Limb (tissue), 2 donors: ENCODE measurements around the gene NKAIN2.

Experiments
- DNase-seq, 2 donors: peaks; one replicate each; pipeline ENCODE4 v3.0.0-alpha.2; 2016; ENCODE audit errors: extremely low spot score in 2 of 2

Gene NKAIN2

GRCh38 chr6:124753001-124753400 lies 949.3 kb downstream of the NKAIN2 start:
- no peak for DNase-seq

- DNase-seq, result no peak
Measured at GRCh38 chr6:124753562-124754105, 950.0 kb downstream of the NKAIN2 start.

DNA sequence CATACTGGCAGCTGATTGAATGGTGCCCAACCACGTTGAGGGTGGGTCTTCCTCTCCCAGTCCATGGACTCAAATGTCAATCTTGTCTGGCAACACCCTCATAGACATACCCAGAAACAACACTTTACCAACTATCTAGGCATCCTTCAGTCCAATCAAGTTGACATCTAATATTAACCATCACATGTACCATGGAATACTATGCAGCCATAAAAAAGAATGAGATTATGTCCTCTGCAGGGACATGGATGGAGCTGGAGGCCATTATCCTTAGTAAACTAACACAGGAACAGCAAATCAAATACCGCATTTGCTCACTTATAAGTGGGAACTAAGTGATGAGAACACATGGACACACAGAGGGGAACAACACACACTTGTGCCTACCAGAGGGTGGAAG lies 951.7 kb downstream of the NKAIN2 start:
- no peak for DNase-seq

- DNase-seq, result no peak
Measured at GRCh38 chr6:124757560-124757959, 953.9 kb downstream of the NKAIN2 start.

GRCh38 chr6:124758663-124759062 lies 955.0 kb downstream of the NKAIN2 start:
- DNase-seq, result no peak

DNA sequence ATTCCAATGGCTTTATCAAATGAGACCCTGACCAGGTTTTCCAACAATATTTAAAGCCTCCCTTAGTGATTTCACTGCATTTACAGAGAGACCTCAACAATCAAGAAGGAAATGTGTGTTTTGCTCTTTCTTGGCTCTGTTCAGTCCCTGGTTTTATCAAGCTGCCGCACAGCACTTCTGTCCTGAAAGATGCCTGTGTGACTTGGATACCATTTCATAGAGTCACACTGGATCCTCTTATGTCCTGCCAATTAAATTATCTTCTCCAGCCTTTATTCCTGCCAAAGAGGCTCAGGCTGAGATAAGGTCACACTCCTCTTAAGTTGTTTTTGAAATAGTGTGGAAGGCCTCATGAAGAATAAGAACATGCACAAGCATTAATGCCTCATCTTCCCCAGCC lies 961.6 kb downstream of the NKAIN2 start:
- DNase-seq, result no peak

GRCh38 chr6:124768224-124768623 lies 964.6 kb downstream of the NKAIN2 start:
- no peak for DNase-seq

DNA sequence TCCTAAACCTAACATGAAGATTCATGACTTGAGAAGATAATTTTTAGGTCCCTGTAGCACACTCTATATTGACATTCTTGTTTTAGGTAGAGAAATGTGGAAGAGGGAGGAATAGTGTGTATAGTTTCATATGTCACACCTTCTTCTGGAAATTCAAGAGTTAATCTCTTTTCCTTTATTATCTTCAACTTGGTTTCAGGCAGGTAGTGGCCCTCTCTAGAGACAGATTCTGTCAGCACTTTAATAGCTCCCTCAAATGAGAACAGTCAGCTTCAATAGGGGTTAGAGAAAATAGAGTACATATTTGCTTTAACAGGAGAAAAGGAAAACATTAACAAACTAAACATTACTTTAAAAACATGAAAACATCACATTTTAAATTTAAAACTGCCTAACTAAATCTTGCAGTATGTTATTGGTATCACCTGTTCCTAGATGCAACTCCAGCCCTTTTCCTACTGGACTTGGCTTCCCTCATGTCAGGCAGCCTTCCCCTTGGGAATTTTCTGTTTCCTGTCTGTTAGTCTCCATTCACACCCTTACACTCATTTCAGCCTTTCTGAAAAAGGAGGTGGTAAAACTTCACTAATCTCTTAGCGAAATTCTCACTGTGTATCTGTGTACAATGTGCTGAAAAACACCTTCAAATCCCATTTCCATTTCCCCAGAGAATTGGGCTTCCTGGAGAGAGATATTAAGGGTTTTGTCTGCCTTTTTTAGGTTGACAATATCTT lies 966.3 kb downstream of the NKAIN2 start:
- DNase-seq, result no peak

DNA sequence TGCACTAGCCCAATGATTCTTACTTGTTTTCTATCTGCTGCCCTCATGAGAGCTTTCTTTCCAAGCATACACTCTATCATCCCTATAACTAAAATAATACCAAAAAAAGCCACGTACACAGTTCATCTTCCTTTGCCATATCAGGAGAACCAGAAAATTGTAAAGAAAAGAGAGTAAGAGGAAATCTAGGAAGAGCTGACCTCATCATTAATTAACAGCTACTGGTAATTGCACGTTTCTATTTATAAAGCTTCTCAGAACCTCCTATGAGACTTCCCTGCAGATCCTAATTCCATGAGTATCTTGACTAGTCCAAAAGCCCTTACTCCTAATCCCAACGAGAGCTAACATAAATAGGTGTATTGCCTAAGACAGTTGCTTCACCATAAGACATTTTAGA lies 967.1 kb downstream of the NKAIN2 start:
- DNase-seq, result no peak

DNA sequence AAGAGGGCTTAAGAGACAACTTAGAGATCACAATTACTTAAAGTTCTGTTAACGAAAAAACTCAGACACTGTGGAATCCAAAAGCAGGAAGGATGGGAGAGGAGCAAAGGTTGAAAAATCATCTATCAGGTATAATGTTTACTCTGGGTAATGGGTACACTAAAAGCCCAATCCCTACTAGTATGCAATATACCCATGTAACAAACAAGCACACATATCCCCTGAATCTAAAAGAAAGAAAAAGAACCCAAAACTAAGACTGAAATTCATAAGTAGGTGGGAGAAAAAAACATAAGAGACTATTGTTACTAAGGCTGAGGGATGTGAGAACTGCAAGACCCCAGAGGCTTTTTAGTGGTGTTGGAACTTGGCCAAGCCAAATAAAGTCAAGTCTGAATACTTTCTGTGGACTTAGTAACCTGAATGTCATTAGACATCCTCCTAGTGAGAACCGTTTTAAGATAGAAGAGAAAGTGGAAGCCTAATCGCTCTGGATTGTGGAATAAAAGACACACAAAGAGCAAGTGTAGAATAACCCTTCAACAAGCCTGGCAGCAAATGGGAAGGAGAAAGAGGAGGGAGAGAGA lies 969.2 kb downstream of the NKAIN2 start:
- DNase-seq, result no peak

DNA sequence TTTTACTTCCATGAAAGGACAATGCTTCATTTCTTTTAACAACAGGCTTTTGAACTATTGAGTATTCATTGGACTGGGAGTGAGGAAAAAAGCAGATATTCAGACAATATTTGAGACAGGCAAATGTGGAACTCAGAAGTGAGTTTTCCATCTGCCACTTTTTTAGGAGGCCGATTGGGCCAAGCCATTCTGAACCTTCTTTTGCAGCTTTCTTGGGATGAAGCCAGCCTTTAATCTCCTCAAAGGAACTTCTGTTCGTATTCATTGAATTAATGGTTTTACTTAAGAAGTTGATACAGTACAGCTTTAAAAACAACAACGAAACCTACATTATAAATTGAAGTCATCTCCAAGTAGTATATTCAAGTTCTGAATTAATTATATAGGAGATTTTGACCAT lies 971.5 kb downstream of the NKAIN2 start:
- no peak for DNase-seq

DNA sequence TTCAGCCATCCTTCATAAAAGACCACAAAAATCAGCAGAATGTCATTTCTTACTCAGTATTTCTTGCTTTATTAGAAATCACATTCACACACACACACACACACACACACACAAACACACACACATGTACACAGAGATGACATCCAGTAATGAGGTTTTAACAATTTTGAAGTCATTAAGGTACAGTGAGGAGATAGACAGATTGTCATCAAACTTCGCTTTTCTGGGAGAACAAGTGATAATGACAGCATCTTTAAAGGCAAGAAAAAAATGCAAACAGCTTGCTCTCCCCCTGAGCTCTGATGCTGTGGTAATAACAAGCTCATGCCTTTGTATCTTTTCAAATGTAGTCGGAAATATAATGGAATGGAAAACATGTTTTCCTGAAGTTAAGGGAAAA lies 974.2 kb downstream of the NKAIN2 start:
- no peak for DNase-seq

DNA sequence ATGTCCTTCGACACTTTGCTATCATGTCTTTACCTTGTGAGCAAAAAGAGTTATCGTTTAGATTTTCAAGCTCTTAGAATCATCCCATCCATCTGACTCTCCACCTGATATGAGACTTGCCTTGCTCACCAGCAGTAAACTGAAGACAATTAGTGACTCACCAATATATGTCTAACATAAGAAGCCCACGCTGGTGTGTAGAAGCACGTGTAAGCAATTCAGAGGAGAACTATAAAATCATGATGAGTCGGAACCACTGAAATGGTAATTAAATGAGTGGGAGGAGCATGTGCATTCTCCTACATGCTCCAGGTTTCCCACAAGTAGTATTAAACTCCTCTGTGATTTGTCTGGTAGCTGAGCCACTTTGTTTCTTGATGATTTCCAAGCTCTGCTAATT lies 977.0 kb downstream of the NKAIN2 start:
- DNase-seq, result no peak

DNA sequence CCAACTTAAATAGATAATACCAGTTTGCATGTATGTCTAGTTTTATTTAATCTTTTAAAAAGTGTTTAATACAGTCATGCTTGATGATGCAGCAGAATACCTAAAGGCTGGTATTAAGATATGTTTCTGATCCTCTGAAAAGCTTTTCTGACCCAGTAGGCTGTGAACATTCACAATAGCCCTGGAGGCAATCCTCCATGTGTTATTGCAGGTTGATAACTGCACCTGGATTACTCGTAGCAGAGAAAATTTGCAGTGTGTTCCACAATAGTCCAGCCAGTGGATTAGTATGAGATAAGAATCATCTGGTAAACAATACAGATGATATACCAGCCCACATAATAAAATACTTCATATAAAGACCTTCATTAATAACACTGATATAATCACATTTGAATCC lies 979.7 kb downstream of the NKAIN2 start:
- no peak for DNase-seq

GRCh38 chr6:124791156-124791555 lies 987.5 kb downstream of the NKAIN2 start:
- DNase-seq, result no peak

GRCh38 chr6:124792386-124792785 lies 988.7 kb downstream of the NKAIN2 start:
- DNase-seq, result no peak

GRCh38 chr6:124793398-124793797 lies 989.7 kb downstream of the NKAIN2 start:
- no peak for DNase-seq

GRCh38 chr6:124795643-124796463 lies 992.2 kb downstream of the NKAIN2 start:
- peak; percentile 27 to 52 for DNase-seq

DNA sequence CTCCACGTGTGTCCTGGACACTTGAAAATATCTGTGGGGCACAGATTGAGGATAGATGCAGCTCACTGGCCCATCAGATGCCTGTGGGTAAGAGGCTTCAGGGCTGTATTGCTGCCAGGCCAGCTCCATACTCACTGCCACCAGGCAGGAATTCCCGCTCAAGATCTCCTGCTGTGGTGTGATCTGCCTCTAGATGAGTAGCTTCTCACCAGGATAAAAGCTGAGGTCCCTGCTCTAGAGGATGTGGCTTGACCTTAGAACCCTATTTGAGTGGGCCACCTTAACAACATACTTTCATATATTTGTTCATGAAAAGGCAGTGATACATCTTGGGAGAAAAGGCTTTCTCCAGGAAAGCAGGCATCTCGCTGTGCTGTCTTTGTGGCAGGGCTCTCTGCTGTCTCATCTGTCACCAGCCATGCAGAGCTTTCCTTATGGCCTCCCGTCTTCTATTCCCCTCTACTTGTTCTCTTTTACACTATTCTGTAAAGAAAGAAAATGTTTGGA lies 992.9 kb downstream of the NKAIN2 start:
- no peak for DNase-seq

- DNase-seq, result no peak
Measured at GRCh38 chr6:124797224-124797623, 993.6 kb downstream of the NKAIN2 start.

GRCh38 chr6:124798942-124799496 lies 995.4 kb downstream of the NKAIN2 start:
- DNase-seq, result no peak

GRCh38 chr6:124799638-124800037 lies 996.0 kb downstream of the NKAIN2 start:
- no peak for DNase-seq
